ENCODE data around the gene BACE2. TPM values are rescaled to one million over a fixed set of nuclear protein-coding genes. Genes with fewer than 3 reads are reported as not detected.

The BACE2 gene
- polyA plus RNA-seq, 1 donor (not counting 4 experiments of a cell fraction or from before 2014, with no cell fraction given), result 130 TPM

GRCh38 chr21:41269535-41269934, 101.6 kb downstream of the BACE2 start:
- Histone ChIP-seq H3K4me1 (ENCODE audit: control insufficient read depth, extremely low read depth, insufficient read depth, low read length) (no peaks in the 10 kb centered on the region), H3K36me3 (ENCODE audit: control insufficient read depth in 2 of 2, extremely low read depth in 1 of 2, insufficient read depth in 2 of 2, low read length in 2 of 2) (peaks cover 0 to 3% of the 10 kb centered on the region in 2 experiments), H3K9me1 (ENCODE audit: control insufficient read depth, extremely low read depth, insufficient read depth, low read length) (no peaks in the 10 kb centered on the region), H2AFZ (ENCODE audit: control insufficient read depth, low read length) (no peak overlapping the region), H3K4me2 (ENCODE audit: control insufficient read depth, extremely low read depth, insufficient read depth, low read depth, low read length) (no peak overlapping the region), H3K27me3 (ENCODE audit: control insufficient read depth, extremely low read depth, insufficient read depth, low read length) (no peaks in the 10 kb centered on the region), H3K79me2 (ENCODE audit: control insufficient read depth, insufficient read depth, low read length) (no peaks in the 10 kb centered on the region), H3K9me3 (ENCODE audit: control insufficient read depth, low read depth, low read length) (no peaks in the 10 kb centered on the region), H4K20me1 (ENCODE audit: control insufficient read depth, extremely low read depth, insufficient read depth, low read length) (no peaks in the 10 kb centered on the region), H3K9ac (ENCODE audit: control insufficient read depth, extremely low read depth, insufficient read depth, low read length) (no peak overlapping the region), H3K27ac (ENCODE audit: control insufficient read depth, insufficient read depth, low read length) (no peak overlapping the region), H3K4me3 (ENCODE audit: control insufficient read depth in 2 of 3, extremely low read depth in 1 of 3, insufficient read depth in 2 of 3, low read depth in 1 of 3, low read length in 3 of 3) (no peak overlapping the region)
- dilution Hi-C loops (cut with MboI; ENCODE audit: extremely low pct_ligation_motif_present, low sequenced_read_pairs), result no loop called here
- TF ChIP-seq EZH2 (IDR thresholded peaks at IDR 0.05; ENCODE audit: low read length) (no peak), CTCF (optimal IDR thresholded peaks at IDR 0.05 in 1 of 3, IDR thresholded peaks at IDR 0.05 in 1 of 3, conservative IDR thresholded peaks at IDR 0.05 in 1 of 3; ENCODE audit: extremely low read depth in 1 of 3, insufficient read depth in 2 of 3, low read length in 3 of 3) (no peak)
- no peak for FAIRE-seq
- DNase-seq (ENCODE audit: low read depth, low spot score), result no peak

- H3K9me1 ChIP-seq (ENCODE audit: control insufficient read depth, extremely low read depth, insufficient read depth, low read length), result no peaks in the 10 kb centered on the region
- H3K27ac ChIP-seq (ENCODE audit: control insufficient read depth, insufficient read depth, low read length), result no peak overlapping the region
- FAIRE-seq (no peak), DNase-seq (ENCODE audit: low read depth, low spot score) (no peak)
- H3K4me2 ChIP-seq (ENCODE audit: control insufficient read depth, extremely low read depth, insufficient read depth, low read depth, low read length), result no peak overlapping the region
- H2AFZ ChIP-seq (ENCODE audit: control insufficient read depth, low read length), result no peak overlapping the region
- dilution Hi-C loops (cut with MboI; ENCODE audit: extremely low pct_ligation_motif_present, low sequenced_read_pairs), result no loop called here
- H4K20me1 ChIP-seq (ENCODE audit: control insufficient read depth, extremely low read depth, insufficient read depth, low read length), result no peaks in the 10 kb centered on the region
- no peak overlapping the region for H3K4me3 ChIP-seq (ENCODE audit: control insufficient read depth in 2 of 3, extremely low read depth in 1 of 3, insufficient read depth in 2 of 3, low read depth in 1 of 3, low read length in 3 of 3)
- H3K9ac ChIP-seq (ENCODE audit: control insufficient read depth, extremely low read depth, insufficient read depth, low read length), result no peak overlapping the region
- peaks cover 3 to 10% of the 10 kb centered on the region in 2 experiments for H3K36me3 ChIP-seq (ENCODE audit: control insufficient read depth in 2 of 2, extremely low read depth in 1 of 2, insufficient read depth in 2 of 2, low read length in 2 of 2)
- H3K79me2 ChIP-seq (ENCODE audit: control insufficient read depth, insufficient read depth, low read length), result no peaks in the 10 kb centered on the region
- no peaks in the 10 kb centered on the region for H3K4me1 ChIP-seq (ENCODE audit: control insufficient read depth, extremely low read depth, insufficient read depth, low read length)
- H3K27me3 ChIP-seq (ENCODE audit: control insufficient read depth, extremely low read depth, insufficient read depth, low read length), result no peaks in the 10 kb centered on the region
- TF ChIP-seq EZH2 (IDR thresholded peaks at IDR 0.05; ENCODE audit: low read length) (no peak), CTCF (optimal IDR thresholded peaks at IDR 0.05 in 1 of 3, IDR thresholded peaks at IDR 0.05 in 1 of 3, conservative IDR thresholded peaks at IDR 0.05 in 1 of 3; ENCODE audit: extremely low read depth in 1 of 3, insufficient read depth in 2 of 3, low read length in 3 of 3) (no peak)
- H3K9me3 ChIP-seq (ENCODE audit: control insufficient read depth, low read depth, low read length), result no peaks in the 10 kb centered on the region
Observed at GRCh38 chr21:41277196-41277595, 109.2 kb downstream of the BACE2 start.

Measured in keratinocyte (primary cell).